B cell (primary cell): ENCODE results near the gene CD36. TPM values are rescaled to one million over a fixed set of nuclear protein-coding genes. Genes with fewer than 3 reads are reported as not detected.

Source experiments
- ATAC-seq: fragments of 200-7000 bp; cut with Tn5 transposase; one replicate; pipeline ENCODE4 v1.10.0; 2021; ENCODE audit warnings: low read depth, mild to moderate bottlenecking, moderate number of reproducible peaks, moderate library complexity
- CTCF ChIA-PET: fragments of 350-600 bp; sonication (Branson Sonifier 250); formaldehyde crosslinking; loops from one replicate; lab custom pipeline; 2021; ENCODE audit warnings: antibody characterized with exemption, inconsistent platforms; lab: Charles Lee
- POLR2A ChIA-PET: fragments of 350-600 bp; sonication (Branson Sonifier 250); formaldehyde crosslinking; loops from one replicate; lab custom pipeline; 2021; ENCODE audit warnings: antibody characterized with exemption; lab: Charles Lee
- DNase-seq: peaks from one replicate; pipeline ENCODE4 v3.0.0; 2013
- H2AFZ ChIP-seq: 2 replicates; pipeline ENCODE4 v1.6.1; 2012; ENCODE audit warnings: mild to moderate bottlenecking, low read depth, low read length; ENCODE audit not compliant: insufficient read depth, poor library complexity, severe bottlenecking
- H3K27ac ChIP-seq, 2 donors: 1 replicate in 1 of 2; 2 replicates in 1 of 2; pipeline ENCODE4 v1.5.1; 2012 to 2013; ENCODE audit warnings: low read length in 2 of 2, mild to moderate bottlenecking in 2 of 2, moderate library complexity in 1 of 2
- H3K27me3 ChIP-seq, 4 experiments: fragments of 200-600 bp in 1 of 4; sonication (generic) in 1 of 4; replicated peaks in 1 of 4; 1 replicate in 2 of 4; 2 replicates in 2 of 4; pipeline versions ENCODE4 v1.6.1 to v1.7.0; 2013 to 2016; ENCODE audit warnings: low read length in 3 of 4, mild to moderate bottlenecking in 2 of 4, mixed read lengths in 1 of 4, moderate library complexity in 1 of 4; ENCODE audit not compliant: insufficient read depth in 4 of 4, control insufficient read depth in 3 of 4; ENCODE audit errors: control extremely low read depth in 1 of 4
- H3K36me3 ChIP-seq, 2 experiments: replicated peaks in 1 of 2; 1 replicate in 1 of 2; 2 replicates in 1 of 2; pipeline versions ENCODE4 v1.6.1 to v1.7.1; 2013; ENCODE audit warnings: low read length in 1 of 2; ENCODE audit not compliant: insufficient read depth in 2 of 2, control insufficient read depth in 1 of 2; ENCODE audit errors: control extremely low read depth in 1 of 2, extremely low read depth in 1 of 2
- H3K4me1 ChIP-seq, 2 donors: fragments of 200-600 bp in 1 of 2; sonication (generic) in 1 of 2; 1 replicate in 1 of 2; 2 replicates in 1 of 2; pipeline versions ENCODE4 v1.5.1 to v1.6.1; 2013 to 2017; ENCODE audit warnings: low read length in 2 of 2; ENCODE audit not compliant: control insufficient read depth in 2 of 2, insufficient read depth in 2 of 2
- H3K4me2 ChIP-seq: replicated peaks from 2 replicates; pipeline ENCODE3; 2012; ENCODE audit warnings: mild to moderate bottlenecking, low read depth, low read length; ENCODE audit not compliant: poor library complexity, severe bottlenecking
- H3K4me3 ChIP-seq, 5 experiments: fragments of 200-600 bp in 1 of 5; sonication (generic) in 1 of 5; 1 replicate in 3 of 5; 2 replicates in 2 of 5; pipeline versions ENCODE4 v1.5.1 to v1.7.0; 2011 to 2016; ENCODE audit warnings: low read length in 4 of 5, mild to moderate bottlenecking in 4 of 5, low read depth in 2 of 5, control low read depth in 1 of 5, moderate library complexity in 1 of 5; ENCODE audit not compliant: insufficient read depth in 1 of 5; ENCODE audit errors: control extremely low read depth in 1 of 5, extremely low read depth in 1 of 5
- H3K79me2 ChIP-seq: fragments of 200-600 bp; sonication (generic); one replicate; pipeline ENCODE4 v1.6.0; 2016; ENCODE audit warnings: low read length; ENCODE audit not compliant: control insufficient read depth, insufficient read depth
- H3K9ac ChIP-seq: fragments of 200-600 bp; sonication (generic); 2 replicates; pipeline ENCODE4 v1.6.1; 2017; ENCODE audit warnings: mild to moderate bottlenecking, low read length, moderate library complexity
- H3K9me3 ChIP-seq, 3 donors: one replicate each; pipeline versions ENCODE4 v1.6.1 to v1.7.1; 2013; ENCODE audit warnings: low read length in 2 of 3; ENCODE audit not compliant: control insufficient read depth in 2 of 3, insufficient read depth in 1 of 3; ENCODE audit errors: control extremely low read depth in 1 of 3
- H4K20me1 ChIP-seq: 2 replicates; pipeline ENCODE4 v1.6.0; 2012; ENCODE audit warnings: mild to moderate bottlenecking, low read length; ENCODE audit not compliant: insufficient read depth, control insufficient read depth, poor library complexity, severe bottlenecking
- H3K27ac Mint-ChIP-seq: one replicate; pipeline ENCODE4 v1.8.0; 2021; ENCODE audit warnings: mixed read lengths
- H3K27me3 Mint-ChIP-seq: one replicate; pipeline ENCODE4 v1.8.0; 2021; ENCODE audit warnings: mixed read lengths
- H3K4me1 Mint-ChIP-seq: one replicate; pipeline ENCODE4 v1.8.0; 2021; ENCODE audit warnings: mixed read lengths
- H3K4me3 Mint-ChIP-seq: one replicate; pipeline ENCODE4 v1.8.0; 2021; ENCODE audit warnings: mixed read lengths
- H3K9me3 Mint-ChIP-seq: one replicate; pipeline ENCODE4 v1.8.0; 2022; ENCODE audit warnings: mixed read lengths; ENCODE audit not compliant: insufficient read depth
- CTCF ChIP-seq: fragments of 200-600 bp; IDR thresholded peaks from one replicate; pipeline ENCODE4 v1.8.0; 2022; ENCODE audit warnings: antibody characterized with exemption, mild to moderate bottlenecking
- EZH2 ChIP-seq: IDR thresholded peaks from 2 replicates; pipeline ENCODE4 v1.6.1; 2012; ENCODE audit warnings: borderline replicate concordance, low read depth, mild to moderate bottlenecking, moderate library complexity, low read length; ENCODE audit not compliant: insufficient read depth, poor library complexity, severe bottlenecking
- WGBS: methylation state at CpG from one replicate; pipeline ENCODE4 v1.1.5; 2013; ENCODE audit warnings: missing lambda C conversion rate; ENCODE audit not compliant: insufficient coverage; 5-methylcytosine and 5-hydroxymethylcytosine counted together
- intact Hi-C: fragments of 100-400 bp; cut with micrococcal nuclease; formaldehyde crosslinking; loops from one replicate; pipeline ENCODE4 v1.10.0; 2022
- polyA plus RNA-seq: library from polyadenylated mRNA; depleted of rRNA; stranded (reverse); fragments of >200 nt; gene quantifications from 2 replicates; pipeline ENCODE4 v1.2.3, GENCODE V29; 2012
- total RNA-seq, 2 donors: library from RNA; stranded (reverse); fragments of 120-200 nt in 1 of 2; gene quantifications; 1 replicate in 1 of 2; 2 replicates in 1 of 2; pipeline versions ENCODE4 v1.2.3 to v1.2.4, GENCODE V29; 2013 to 2022

CD36 gene
- total and polyA plus RNA-seq, 2 donors (not counting 1 experiment from before 2014, with no cell fraction given): 0.37 to 2.3 TPM

DNA sequence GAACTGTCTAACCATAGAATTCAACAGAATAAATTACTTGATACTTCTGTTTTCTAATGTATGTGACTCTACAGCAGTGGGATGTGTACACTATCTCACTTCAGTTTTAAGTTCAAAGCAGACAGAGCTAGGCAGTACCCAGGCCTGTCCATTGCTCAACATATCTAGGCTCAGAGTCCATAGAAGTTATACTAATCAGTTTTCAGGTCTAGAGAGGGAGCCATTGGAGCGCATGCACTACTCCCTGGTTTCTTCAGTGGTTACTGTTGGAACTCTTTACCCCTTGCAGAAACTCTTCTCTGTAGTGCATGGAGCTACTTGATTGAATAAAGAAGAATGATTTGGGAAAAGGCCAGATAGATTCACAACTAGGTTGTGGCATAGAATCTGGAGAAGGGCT, 4.4 kb downstream of the CD36 start:
- Histone ChIP-seq H3K27ac (no peak overlapping the region), H3K4me2 (no peak overlapping the region), H3K4me1 (peaks cover 0 to 6% of the 10 kb centered on the region in 2 donors), H2AFZ (no peak overlapping the region), H3K4me3 (no peak overlapping the region), H3K79me2 (no peaks in the 10 kb centered on the region), H3K27me3 (no peaks in the 10 kb centered on the region), H3K36me3 (no peaks in the 10 kb centered on the region), H4K20me1 (no peaks in the 10 kb centered on the region), H3K9ac (no peak overlapping the region), H3K9me3 (no peaks in the 10 kb centered on the region)
- no peaks in the 10 kb centered on the region for H3K27me3 Mint-ChIP-seq
- TF ChIP-seq EZH2: no peak
- TF ChIP-seq CTCF: no peak
- POLR2A ChIA-PET: no interaction called here
- DNase-seq: no peak
- CTCF ChIA-PET: no interaction called here
- ATAC-seq: no peak
- no CpG with 5 or more reads among the region's 1 CpG for WGBS
- H3K4me1 Mint-ChIP-seq: peaks cover 4% of the 10 kb centered on the region
- H3K27ac Mint-ChIP-seq: no peak overlapping the region
- intact Hi-C loops: no loop called here
- no peak overlapping the region for H3K4me3 Mint-ChIP-seq
- no peaks in the 10 kb centered on the region for H3K9me3 Mint-ChIP-seq

- TF ChIP-seq CTCF: no peak
- no peak for TF ChIP-seq EZH2
- no peak overlapping the region for H3K9ac ChIP-seq
- no peaks in the 10 kb centered on the region for H4K20me1 ChIP-seq
- Mint-ChIP-seq H3K4me1 (peaks cover 1% of the 10 kb centered on the region), H3K4me3 (no peak overlapping the region), H3K9me3 (no peaks in the 10 kb centered on the region), H3K27ac (no peak overlapping the region), H3K27me3 (no peaks in the 10 kb centered on the region)
- peaks cover 0 to 2% of the 10 kb centered on the region in 2 donors for H3K4me1 ChIP-seq
- no peak overlapping the region for H3K27ac ChIP-seq
- DNase-seq: no peak
- ATAC-seq: no peak
- intact Hi-C loops: no loop called here
- H3K36me3 ChIP-seq: no peaks in the 10 kb centered on the region
- H3K4me3 ChIP-seq: no peak overlapping the region
- CTCF ChIA-PET: no interaction called here
- no peak overlapping the region for H3K4me2 ChIP-seq
- H3K27me3 ChIP-seq: no peaks in the 10 kb centered on the region
- no CpG with 5 or more reads among the region's 5 CpGs for WGBS
- H3K9me3 ChIP-seq: no peaks in the 10 kb centered on the region
- no peak overlapping the region for H2AFZ ChIP-seq
- H3K79me2 ChIP-seq: no peaks in the 10 kb centered on the region
- POLR2A ChIA-PET: no interaction called here
These were observed 5.0 kb downstream of the CD36 start for GRCh38 chr7:80643336-80643915.
